HG02642 (cell line): ENCODE results near the gene HFM1.
"Not testable (repeated sequence)": the region's sequence is repeated elsewhere in the genome, so short reads cannot be mapped to it uniquely, and the experiment has no call there.

Experiments
- ATAC-seq: cut with Tn5 transposase; IDR thresholded peaks from one replicate; pipeline ENCODE4 v1.9.1; 2021; ENCODE audit warnings: mild to moderate bottlenecking; ENCODE audit not compliant: unreplicated experiment, poor library complexity

HFM1 gene

DNA sequence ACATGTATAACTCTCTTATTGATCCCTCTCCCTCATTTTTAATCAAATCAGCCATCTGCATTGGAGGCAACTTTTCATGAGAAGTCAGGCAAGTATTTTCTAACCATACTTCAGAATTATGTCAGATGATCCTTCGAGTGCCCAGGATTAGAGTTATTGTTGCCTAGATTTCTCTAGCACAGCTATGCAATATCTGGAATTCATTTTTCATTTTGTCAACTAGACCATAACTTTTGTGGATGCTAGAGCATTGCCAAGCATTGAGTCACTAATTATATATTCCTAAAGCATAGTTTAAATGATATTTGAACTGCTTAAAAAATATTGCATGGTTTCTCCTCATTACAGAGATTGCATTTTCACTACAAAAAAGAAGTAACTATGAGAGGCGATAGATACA is 21.2 kb downstream of the HFM1 start:
- ATAC-seq: no peak

DNA sequence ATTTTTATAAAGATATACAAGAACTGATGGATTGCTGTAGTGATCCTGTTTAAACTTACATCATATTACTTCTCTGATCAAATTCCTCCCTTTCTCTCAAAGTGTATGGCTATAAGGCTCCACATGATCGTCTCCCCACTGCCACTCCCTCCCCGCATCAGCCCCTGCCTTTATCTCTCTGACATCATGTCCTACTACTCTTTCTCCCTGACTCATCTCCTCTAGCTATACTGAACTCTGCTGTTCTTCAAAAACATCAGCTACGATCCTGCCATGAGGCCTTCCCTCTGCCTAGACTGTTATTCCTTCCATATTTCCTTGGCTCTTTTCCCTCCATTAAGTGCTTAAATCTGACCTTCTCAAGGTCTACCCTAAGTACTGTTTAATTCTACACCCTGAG is 22.8 kb downstream of the HFM1 start:
- ATAC-seq: no peak

DNA sequence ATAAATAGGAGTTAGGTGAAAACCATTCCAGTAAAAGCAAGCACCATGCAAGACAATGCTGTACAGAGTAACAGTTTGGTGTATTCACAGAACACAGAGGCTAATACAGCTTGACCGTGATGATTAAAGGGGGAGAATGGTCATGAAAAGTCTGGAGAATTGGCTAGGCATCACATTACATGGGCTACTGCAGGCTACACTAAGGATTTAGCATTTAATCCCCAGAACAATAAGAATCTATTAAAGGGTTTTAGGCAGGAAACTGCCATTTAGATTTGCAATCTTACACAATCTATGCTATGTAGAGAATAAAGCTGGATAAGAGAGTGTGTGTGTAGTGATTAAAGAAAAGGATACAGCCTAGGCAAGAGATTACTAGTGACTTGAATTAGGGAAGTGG is 30.6 kb downstream of the HFM1 start:
- no peak for ATAC-seq

DNA sequence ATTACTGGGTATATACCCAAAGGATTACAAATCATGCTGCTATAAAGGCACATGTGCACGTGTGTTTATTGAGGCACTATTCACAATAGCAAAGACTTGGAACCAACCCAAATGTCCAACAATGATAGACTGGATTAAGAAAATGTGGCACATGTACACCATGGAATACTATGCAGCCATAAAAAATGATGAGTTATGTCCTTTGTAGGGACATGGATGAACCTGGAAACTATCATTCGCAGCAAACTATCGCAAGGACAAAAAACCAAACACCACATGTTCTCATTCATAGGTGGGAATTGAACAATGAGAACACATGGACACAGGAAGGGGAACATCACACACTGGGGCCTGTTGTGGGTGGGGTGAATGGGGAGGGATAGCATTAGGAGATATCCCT is 32.4 kb downstream of the HFM1 start:
- ATAC-seq: not testable (repeated sequence)

DNA sequence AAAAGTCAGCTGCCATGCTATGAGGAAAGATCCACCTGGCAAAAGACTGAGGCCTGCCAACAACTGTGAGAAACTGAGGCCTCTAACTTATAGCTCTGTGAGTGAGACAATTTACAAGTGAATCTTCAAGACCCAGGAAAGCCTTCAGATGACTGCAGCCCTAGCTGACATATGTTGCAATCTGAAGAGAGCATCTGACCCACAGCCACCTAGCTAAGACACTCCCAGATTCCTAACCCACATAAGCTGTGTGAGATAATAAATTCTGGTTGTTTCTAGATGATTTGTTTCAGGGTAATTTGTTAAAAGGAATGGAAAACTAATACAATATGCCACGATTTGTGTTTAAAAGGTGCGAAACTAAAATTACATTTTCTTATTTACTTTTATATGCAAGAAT is 55.1 kb downstream of the HFM1 start:
- ATAC-seq: no peak

DNA sequence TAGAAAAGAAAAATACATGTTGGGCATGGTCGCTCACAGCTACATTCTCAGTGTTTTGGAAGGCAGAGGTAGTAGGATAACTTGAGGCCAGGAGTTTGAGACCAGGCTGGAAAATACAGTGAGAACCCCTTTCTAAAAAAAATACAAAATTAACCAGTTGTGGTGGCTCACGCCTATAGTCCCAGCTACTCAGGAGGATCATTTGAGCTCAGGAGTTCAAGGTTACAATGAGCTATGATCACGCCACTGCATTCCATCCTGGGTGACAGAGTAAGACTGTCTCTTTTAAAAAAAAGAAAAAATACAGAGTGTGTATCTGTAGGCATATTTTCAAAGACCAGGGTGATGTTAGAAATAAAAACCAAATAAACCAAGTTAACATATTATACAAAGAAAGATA is 57.8 kb downstream of the HFM1 start:
- ATAC-seq: no peak

DNA sequence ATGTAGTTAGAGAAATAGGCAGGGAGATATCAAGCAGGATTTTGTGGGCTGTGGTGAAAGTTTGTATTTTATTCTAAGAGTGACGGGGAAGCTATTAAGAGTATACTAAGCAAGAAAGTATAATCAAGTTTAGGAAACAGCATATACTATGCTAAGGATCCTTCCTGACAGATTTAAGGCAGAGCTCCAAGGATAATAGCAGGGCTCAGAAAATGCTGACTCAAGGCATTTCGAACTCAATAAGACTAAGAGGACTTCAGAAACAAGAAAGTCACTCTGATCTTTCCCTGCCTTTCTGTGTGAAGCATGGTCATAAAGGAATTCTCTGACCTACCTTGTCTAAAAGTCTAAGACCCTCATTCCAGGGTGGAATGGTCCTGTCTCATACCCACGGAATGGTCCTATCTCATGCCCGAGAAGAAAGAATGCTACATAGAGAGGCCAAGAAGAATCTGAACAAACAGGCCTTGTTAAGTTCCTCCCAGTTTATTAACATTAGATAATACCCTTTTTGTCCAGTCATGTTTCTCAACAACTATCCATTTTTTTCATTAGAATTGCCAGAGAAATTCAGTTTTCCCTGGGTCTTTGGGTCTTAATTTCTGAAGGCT is 59.1 kb downstream of the HFM1 start:
- no peak for ATAC-seq

DNA sequence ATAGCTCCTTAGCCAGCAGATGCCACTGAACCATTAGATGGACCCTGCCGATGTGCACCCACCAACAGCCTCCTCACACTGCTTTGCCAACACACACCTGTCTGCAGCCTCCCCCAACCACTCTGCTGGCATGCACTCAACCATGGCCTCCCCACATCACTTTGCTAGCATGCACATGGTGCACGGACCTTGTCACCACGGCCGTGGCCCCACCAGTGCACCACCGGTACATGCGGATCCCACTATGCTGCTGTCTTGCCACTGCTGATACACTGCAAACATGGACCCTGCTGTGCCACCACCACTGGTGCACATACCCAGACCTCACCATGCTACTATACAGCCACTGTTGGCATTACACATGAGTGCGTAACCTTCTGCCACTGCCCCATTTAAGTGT is 66.1 kb downstream of the HFM1 start:
- ATAC-seq: no peak

DNA sequence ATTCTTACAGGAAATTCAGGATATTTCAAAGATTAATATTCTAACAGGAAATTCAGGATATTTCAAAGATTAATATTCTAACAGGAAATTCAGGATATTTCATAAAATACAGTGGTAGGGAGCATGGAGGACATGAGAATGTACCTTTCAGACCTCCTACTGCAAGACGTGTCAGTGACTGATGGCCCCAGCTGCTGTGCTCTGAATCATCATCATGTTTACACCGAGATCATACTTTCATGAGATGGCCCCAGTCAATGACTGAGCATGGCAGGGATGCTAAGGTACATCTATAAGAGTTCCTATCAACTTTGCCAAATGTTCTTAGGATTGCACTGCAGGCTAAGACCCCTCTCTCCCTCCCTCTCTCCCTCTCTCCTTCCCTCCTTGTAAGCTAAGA is 69.0 kb downstream of the HFM1 start:
- no peak for ATAC-seq

DNA sequence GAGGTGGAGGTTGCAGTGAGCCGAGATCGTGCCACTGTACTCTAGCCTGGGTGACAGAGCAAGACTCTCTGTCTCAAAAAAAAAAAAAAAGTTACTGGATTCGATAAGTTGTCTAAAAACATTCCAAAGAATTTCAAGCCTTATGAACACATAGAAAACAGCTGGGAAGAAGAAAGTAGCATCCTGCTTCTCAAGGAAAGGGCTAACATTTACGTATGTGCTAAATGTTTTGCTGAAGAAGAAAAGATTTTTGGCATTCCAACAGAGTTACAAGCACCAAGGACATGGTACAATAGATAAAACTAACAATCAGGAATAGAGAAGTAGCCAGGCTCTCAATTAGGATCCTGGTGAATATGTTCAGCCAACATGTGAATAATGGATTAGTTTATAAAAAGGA is 69.8 kb downstream of the HFM1 start:
- ATAC-seq: no peak

DNA sequence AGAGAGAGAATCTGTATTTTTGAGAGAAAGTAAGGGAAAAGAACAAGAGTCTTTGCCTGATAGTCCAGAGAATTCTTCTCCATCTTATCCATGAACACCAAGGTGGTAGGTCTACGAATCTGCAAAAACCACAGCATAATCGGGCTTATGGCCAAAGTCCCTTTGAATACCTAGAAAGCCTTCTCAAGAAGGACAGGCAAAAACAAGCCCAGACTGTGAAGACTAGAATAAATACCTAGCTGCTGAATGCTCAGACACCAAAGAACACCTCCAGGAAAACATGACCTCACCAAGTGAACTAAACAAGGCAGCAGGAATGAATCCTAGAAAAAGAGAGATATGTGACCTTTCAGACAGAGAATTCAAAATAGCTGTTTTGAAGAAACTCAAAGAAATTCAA is 79.2 kb downstream of the HFM1 start:
- no peak for ATAC-seq

DNA sequence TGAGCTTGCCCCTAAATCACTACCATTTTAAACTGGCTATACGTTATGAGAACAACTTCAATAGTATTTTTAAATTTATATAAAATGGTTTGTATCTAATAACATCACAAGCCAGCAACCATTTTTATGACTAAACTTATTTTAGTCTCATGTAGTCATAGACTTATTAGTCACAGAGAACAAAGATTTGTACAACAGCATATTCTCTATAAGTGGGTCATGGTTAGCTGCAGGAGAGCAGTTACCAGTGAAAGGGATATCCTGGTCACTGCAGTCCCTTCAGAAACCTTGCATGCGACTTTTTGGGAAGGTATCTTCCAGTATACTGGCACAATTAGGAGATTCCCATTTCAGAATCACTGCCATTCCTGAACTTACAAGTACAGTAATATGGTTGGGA is 90.0 kb downstream of the HFM1 start:
- ATAC-seq: no peak

DNA sequence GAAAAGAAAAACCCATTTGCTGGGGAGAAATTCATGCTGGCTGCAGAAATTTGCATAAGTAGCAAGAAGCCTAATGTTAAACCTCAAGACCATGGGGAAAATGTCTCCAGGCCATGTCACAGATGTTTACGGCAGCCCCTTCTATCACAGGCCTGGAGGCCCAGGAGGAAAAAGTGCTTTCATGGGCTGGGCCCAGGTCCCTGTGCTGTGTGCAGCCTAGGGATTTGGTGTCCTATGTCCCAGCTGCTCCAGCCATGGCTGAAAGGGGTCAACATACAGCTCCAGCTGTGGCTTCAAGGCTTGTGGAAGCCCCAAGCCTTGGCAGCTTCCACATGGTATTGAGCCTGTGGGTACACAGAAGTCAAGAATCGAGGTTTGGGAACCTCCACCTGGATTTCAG is 93.0 kb downstream of the HFM1 start:
- no peak for ATAC-seq

DNA sequence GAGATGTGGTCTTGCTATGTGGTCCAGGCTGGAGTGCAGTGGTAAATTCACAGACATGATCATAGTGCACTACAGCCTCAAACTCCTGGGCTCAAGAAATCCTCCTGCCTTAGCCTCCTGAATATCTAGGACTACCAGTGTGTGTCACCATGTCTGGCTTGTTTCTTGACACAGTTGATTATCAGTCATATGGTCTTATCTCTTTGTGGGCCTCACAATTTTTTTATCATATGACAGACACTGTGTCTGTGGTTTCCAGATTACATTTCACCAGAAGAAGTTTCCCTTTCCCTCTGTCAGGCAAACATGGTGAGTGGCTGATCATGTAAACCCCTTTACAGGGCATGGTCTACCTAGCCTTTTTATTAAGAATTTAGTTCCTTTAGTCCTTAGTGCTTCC is 96.1 kb downstream of the HFM1 start:
- no peak for ATAC-seq

DNA sequence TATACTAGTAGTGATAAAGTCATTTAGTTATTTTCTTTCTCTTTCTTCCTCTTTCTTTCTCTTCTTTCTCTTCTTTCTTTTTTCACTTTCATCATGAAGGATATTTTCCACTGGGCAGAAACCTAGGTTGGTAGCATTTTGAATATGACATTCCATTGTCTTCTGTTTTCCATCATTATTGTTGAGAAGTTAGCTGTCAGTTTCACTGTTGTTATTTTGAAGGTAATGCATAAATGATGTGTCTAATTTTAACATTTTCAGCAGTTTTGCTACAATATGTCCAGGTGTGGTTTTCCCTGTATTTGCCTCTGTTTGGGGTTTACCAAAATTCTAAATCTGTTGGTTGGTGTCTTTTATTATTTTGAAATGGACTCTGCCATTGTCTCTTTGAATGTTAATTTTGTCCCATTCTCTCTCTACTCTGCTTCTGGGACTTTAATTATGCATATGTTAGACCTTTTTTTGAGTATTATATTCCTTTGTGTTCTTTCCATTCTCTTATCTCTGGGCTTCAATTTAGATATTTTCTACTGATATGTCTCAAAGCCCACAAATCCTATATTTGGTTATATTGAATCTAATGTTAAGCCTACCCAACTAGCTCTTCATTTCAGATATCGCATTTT is 96.7 kb downstream of the HFM1 start:
- ATAC-seq: no peak

DNA sequence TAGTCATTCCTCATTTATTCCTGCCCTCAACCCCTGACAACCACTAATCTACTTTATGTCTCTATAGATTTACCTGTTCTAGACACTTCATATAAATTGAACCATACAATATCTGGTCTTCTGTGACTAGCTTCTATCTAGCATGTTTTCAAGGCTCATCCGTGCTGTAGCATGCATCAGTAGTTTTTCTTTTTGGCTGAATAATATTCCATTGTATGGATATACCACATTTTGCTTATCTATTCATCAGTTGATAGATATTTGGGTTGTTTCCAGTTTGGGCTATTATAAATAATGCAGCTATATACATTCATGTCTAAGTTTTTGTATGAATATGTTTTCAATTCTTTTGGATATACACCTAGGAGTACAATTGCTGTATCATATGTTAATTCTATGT is 101.5 kb downstream of the HFM1 start:
- ATAC-seq: no peak

DNA sequence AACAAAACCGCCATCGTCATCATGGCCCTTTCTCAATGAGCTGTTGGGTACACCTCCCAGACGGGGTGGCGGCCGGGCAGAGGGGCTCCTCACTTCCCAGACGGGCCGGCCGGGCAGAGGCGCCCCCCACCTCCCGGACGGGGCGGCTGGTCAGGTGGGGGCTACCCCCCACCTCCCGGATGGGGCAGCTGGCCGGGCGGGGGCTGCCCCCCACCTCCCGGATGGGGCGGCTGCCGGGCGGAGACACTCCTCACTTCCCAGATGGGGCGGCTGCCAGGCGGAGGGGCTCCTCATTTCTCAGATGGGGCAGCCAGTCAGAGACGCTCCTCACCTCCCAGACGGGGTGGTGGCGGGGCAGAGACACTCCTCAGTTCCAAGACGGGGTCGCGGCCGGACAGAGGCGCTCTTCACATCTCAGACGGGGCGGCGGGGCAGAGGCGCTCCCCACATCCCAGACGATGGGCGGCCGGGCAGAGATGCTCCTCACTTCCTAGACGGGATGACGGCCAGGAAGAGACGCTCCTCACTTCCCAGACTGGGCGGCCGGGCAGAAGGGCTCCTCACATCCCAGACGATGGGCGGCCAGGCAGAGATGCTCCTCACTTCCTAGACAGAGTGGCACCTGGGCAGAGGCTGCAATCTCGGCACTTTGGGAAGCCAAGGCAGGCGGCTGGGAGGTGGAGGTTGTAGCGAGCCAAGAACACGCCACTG is 115.6 kb downstream of the HFM1 start:
- not testable (repeated sequence) for ATAC-seq

DNA sequence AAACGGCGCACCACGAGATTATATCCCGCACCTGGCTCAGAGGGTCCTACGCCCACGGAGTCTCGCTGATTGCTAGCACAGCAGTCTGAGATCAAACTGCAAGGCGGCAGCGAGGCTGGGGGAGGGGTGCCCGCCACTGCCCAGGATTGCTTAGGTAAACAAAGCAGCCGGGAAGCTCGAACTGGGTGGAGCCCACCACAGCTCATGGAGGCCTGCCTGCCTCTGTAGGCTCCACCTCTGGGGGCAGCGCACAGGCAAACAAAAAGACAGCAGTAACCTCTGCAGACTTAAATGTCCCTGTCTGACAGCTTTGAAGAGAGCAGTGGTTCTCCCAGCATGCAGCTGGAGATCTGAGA is 117.7 kb downstream of the HFM1 start:
- ATAC-seq: not testable (repeated sequence)

DNA sequence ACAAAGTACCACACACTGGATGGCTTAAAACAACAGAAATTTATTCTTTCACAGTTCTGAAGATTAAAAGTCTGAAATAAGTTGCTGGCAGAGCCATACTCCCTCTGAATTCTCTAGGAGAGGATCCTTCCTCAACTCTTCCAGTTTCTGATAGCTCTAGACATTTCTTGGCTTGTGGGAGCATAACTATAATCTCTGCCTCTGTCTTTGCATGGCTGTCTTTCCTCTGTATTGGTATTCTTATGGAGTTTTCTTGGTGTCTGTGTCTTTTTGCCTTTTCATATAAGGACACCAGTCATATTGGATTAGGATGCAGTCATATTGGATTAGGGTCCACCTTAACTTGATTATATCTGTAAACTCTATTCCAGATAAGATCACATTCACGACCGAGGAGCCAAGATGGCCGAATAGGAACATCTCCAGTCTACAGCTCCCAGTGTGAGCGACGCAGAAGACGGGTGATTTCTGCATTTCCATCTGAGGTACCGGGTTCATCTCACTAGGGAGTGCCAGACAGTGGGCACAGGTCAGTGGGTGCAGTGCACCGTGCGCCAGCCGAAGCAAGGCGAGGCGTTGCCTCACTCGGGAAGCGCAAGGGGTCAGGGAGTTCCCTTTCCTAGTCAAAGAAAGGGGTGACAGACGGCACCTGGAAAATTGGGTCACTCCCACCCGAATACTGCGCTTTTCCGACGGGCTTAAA is 118.2 kb downstream of the HFM1 start:
- not testable (repeated sequence) for ATAC-seq

DNA sequence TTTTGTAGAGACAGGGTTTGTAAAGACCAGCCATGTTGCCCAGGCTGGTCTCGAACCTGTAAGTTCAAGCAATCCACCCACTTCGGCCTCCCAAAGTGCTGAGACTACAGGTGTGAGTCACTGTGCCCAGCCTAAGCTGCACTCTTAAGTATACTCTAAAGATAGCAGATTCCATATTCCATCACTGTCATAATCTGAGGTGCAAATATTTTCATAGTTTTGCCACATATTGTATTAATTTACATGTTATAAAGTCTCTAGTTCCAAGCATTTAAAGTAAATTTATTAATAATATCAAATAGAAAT is 121.3 kb downstream of the HFM1 start:
- no peak for ATAC-seq

DNA sequence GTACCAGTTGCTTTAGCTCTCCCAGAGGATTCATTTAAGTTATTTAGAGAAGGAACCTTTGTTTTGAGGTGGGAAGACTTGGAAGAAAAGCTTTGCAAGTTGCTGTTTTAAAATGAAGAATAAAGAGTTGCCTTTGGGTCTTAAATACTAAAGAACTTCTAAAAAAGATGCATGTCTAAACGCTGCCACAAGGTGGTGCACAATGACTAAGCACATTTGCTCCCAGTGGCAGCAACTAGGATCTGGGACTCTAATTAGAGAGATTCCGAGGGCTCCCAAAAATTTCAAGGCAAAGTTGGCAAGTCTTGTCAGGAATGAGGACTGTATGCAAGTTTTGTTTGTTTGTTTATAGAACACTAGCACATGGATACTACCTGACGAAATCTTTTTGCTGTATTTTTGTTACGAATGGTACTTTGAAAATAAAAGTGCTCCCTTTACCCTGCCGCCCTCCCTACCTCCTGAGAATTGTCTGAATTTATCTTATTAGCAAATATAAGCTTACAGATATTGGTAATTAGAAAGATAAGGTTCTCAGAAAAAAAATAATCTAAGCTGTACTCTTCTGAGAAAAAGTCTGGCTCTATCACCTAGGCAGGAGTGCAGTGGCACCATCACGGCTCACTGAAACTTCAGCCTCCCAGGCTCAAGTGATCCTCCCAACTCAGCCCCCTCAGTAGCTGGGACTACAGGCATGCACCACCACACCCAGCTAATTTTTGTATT is 121.8 kb downstream of the HFM1 start:
- peak; percentile 79 for ATAC-seq
